Liver (tissue), 3 donors: ENCODE results near the gene SORD.

Source experiments
- JUND ChIP-seq, 2 donors: IDR thresholded peaks; 2 replicates each; pipeline ENCODE4 v1.6.1; 2016; ENCODE audit warnings: antibody characterized with exemption in 2 of 2
- RAD21 ChIP-seq, 2 donors: IDR thresholded peaks; 2 replicates each; pipeline ENCODE4 v1.6.1; 2016; ENCODE audit warnings: antibody characterized with exemption in 2 of 2, mild to moderate bottlenecking in 2 of 2
- TAF1 ChIP-seq: conservative IDR thresholded peaks from 2 replicates; pipeline ENCODE4 v1.6.1; 2016; ENCODE audit warnings: antibody characterized with exemption, mild to moderate bottlenecking
- YY1 ChIP-seq: IDR thresholded peaks from 2 replicates; pipeline ENCODE4 v1.6.1; 2016; ENCODE audit warnings: antibody characterized with exemption, mild to moderate bottlenecking
- TF ChIP-seq, protein P1 (sequence below): fragments of 150-350 bp; IDR thresholded peaks from 2 replicates; pipeline ENCODE4 v1.5.1; 2017; ENCODE audit warnings: improper control_type of control experiment, low read depth, low read length; ENCODE audit not compliant: missing input control
- TF ChIP-seq, protein P2 (sequence below): IDR thresholded peaks from 2 replicates; pipeline ENCODE4 v1.6.1; 2016; ENCODE audit warnings: antibody characterized with exemption
- TF ChIP-seq, protein P3 (sequence below): IDR thresholded peaks from 2 replicates; pipeline ENCODE4 v1.6.1; 2016; ENCODE audit warnings: antibody characterized with exemption
- TF ChIP-seq, protein P4 (sequence below): IDR thresholded peaks from 2 replicates; pipeline ENCODE4 v1.6.1; 2016; ENCODE audit warnings: antibody characterized with exemption, mild to moderate bottlenecking
- donor health status: healthy.
- donor health status: healthy.

DNA sequence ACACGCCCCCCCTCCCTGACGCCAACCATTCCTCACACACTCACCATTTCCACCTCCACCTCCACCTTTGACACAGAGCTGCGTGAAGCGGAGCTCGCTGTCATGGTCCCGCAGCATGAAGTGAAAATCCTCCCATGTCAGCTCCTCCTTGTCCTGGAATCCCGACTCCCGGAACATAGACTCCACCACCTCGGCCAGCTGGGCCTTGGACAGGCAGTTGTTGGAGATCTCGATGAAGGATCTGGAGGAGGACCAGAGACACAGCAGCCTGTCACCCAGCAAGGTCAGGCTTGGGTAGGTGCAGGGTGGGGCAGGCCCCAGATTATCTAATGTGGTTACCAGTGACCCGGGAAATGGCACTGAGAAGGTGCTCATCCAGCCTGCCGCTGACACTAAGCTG lies 78.8 kb downstream of the SORD start:
- no peak for TF ChIP-seq YY1
- TF ChIP-seq, protein P1, sequence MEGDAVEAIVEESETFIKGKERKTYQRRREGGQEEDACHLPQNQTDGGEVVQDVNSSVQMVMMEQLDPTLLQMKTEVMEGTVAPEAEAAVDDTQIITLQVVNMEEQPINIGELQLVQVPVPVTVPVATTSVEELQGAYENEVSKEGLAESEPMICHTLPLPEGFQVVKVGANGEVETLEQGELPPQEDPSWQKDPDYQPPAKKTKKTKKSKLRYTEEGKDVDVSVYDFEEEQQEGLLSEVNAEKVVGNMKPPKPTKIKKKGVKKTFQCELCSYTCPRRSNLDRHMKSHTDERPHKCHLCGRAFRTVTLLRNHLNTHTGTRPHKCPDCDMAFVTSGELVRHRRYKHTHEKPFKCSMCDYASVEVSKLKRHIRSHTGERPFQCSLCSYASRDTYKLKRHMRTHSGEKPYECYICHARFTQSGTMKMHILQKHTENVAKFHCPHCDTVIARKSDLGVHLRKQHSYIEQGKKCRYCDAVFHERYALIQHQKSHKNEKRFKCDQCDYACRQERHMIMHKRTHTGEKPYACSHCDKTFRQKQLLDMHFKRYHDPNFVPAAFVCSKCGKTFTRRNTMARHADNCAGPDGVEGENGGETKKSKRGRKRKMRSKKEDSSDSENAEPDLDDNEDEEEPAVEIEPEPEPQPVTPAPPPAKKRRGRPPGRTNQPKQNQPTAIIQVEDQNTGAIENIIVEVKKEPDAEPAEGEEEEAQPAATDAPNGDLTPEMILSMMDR: no peak
- TF ChIP-seq, protein P2, sequence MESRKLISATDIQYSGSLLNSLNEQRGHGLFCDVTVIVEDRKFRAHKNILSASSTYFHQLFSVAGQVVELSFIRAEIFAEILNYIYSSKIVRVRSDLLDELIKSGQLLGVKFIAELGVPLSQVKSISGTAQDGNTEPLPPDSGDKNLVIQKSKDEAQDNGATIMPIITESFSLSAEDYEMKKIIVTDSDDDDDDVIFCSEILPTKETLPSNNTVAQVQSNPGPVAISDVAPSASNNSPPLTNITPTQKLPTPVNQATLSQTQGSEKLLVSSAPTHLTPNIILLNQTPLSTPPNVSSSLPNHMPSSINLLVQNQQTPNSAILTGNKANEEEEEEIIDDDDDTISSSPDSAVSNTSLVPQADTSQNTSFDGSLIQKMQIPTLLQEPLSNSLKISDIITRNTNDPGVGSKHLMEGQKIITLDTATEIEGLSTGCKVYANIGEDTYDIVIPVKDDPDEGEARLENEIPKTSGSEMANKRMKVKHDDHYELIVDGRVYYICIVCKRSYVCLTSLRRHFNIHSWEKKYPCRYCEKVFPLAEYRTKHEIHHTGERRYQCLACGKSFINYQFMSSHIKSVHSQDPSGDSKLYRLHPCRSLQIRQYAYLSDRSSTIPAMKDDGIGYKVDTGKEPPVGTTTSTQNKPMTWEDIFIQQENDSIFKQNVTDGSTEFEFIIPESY: no peak
- no peak for TF ChIP-seq RAD21 (IDR thresholded peaks at IDR 0.05)
- TF ChIP-seq JUND (IDR thresholded peaks at IDR 0.05): no peak
- TF ChIP-seq, protein P3, sequence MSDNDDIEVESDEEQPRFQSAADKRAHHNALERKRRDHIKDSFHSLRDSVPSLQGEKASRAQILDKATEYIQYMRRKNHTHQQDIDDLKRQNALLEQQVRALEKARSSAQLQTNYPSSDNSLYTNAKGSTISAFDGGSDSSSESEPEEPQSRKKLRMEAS: no peak
- no peak for TF ChIP-seq TAF1
- TF ChIP-seq, protein P4, sequence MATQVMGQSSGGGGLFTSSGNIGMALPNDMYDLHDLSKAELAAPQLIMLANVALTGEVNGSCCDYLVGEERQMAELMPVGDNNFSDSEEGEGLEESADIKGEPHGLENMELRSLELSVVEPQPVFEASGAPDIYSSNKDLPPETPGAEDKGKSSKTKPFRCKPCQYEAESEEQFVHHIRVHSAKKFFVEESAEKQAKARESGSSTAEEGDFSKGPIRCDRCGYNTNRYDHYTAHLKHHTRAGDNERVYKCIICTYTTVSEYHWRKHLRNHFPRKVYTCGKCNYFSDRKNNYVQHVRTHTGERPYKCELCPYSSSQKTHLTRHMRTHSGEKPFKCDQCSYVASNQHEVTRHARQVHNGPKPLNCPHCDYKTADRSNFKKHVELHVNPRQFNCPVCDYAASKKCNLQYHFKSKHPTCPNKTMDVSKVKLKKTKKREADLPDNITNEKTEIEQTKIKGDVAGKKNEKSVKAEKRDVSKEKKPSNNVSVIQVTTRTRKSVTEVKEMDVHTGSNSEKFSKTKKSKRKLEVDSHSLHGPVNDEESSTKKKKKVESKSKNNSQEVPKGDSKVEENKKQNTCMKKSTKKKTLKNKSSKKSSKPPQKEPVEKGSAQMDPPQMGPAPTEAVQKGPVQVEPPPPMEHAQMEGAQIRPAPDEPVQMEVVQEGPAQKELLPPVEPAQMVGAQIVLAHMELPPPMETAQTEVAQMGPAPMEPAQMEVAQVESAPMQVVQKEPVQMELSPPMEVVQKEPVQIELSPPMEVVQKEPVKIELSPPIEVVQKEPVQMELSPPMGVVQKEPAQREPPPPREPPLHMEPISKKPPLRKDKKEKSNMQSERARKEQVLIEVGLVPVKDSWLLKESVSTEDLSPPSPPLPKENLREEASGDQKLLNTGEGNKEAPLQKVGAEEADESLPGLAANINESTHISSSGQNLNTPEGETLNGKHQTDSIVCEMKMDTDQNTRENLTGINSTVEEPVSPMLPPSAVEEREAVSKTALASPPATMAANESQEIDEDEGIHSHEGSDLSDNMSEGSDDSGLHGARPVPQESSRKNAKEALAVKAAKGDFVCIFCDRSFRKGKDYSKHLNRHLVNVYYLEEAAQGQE: no peak
